ENCODE data around the gene ESPN.

Gene ESPN

DNA sequence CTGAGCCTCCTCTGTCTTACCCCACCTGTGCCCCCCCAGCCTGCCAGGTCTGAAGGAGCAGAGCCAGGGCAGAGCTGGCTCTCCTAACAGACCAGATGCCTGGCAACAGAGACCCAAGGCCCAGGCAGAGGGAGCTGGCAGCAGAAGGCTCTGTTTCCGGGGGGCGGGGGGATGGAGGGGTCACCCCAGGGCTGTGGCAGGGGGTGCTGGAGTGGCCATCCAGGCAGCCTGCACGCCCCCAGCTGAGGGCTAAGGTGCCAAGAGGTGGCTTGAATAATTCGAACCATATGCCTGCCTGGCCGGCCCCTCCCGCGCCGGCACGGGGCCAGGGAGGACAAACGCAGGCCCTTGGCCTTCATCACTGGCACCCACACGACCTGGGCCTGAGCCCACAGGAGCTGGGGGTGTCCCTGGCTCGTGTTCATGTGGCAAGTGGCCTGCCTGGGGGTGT is 82.9 kb downstream of the ESPN start:
- no peak overlapping the region for H3K4me3 ChIP-seq (ENCODE audit: low read depth in 1 of 2, low read length in 2 of 2)
- H3K27ac ChIP-seq (ENCODE audit: low read depth, low read length), result no peak overlapping the region
- no peaks in the 10 kb centered on the region for H3K36me3 ChIP-seq (ENCODE audit: insufficient read depth, low read length)
- peaks cover 0 to 5% of the 10 kb centered on the region in 2 donors for H3K27me3 ChIP-seq (ENCODE audit: control insufficient read depth in 1 of 2, insufficient read depth in 2 of 2, low read length in 2 of 2)
- no peaks in the 10 kb centered on the region for H3K9me3 ChIP-seq (ENCODE audit: low read length)
- H3K9ac ChIP-seq (ENCODE audit: low read length), result no peak overlapping the region
- no peaks in the 10 kb centered on the region for H3K4me1 ChIP-seq (ENCODE audit: insufficient read depth, low read length)

DNA sequence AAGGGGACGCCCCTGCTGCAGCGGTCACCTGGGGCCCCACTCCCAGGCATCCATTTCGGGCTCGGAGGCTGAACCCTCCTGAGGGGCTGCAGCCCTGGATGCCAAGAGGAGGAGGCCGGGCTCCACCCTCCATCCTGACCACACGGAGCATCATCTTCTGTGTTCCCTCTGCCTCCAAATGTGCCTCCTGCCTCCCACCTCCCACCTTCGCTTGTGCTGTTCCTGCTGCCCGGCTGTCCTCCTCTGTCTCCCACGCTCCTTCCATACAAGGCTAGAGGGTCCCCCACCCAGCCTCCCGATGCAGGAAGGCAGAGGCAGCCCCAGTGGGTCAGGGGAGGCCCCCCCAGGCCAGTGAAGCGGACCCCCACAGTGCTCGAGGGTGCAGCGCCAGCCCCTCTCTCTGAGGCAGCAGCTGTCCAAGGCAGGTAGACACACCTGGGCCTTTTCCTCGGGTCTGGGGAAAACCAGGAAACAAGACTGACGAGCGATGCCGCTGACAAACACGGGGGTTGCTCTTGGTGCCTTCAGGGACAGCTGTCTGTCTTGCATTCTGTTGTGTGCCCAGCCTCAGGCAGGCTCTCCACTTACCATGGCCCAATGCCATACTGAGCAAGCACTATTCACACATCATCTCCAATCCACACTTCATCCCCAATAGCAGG is 83.7 kb downstream of the ESPN start:
- Histone ChIP-seq H3K9me3 (ENCODE audit: low read length) (no peaks in the 10 kb centered on the region), H3K9ac (ENCODE audit: low read length) (no peak overlapping the region), H3K4me1 (ENCODE audit: insufficient read depth, low read length) (no peaks in the 10 kb centered on the region), H3K4me3 (ENCODE audit: low read depth in 1 of 2, low read length in 2 of 2) (no peak overlapping the region), H3K27ac (ENCODE audit: low read depth, low read length) (no peak overlapping the region), H3K36me3 (ENCODE audit: insufficient read depth, low read length) (no peaks in the 10 kb centered on the region), H3K27me3 (ENCODE audit: control insufficient read depth in 1 of 2, insufficient read depth in 2 of 2, low read length in 2 of 2) (peaks cover 0 to 5% of the 10 kb centered on the region in 2 donors)

DNA sequence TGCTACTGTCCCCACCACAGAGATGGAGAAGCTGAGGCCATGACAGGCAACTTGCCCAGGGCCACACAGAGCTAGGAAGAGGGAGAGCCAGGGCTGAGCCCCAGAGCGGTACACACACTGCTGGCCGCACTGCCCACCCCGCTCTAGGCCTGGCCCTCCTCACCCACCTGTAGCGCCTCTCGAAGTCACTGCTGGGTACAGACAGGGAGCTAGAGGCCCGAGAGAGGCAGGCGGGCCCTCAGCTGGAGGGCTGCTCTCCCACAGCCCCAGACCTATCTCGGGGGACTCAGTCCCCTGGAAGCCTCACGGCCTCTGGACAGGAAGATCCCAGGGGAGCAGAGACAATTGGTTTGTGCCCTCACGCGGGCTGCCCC is 84.2 kb downstream of the ESPN start:
- H3K9me3 ChIP-seq (ENCODE audit: low read length), result no peaks in the 10 kb centered on the region
- peaks cover 0 to 5% of the 10 kb centered on the region in 2 donors for H3K27me3 ChIP-seq (ENCODE audit: control insufficient read depth in 1 of 2, insufficient read depth in 2 of 2, low read length in 2 of 2)
- no peak overlapping the region for H3K9ac ChIP-seq (ENCODE audit: low read length)
- H3K4me1 ChIP-seq (ENCODE audit: insufficient read depth, low read length), result no peaks in the 10 kb centered on the region
- no peak overlapping the region for H3K4me3 ChIP-seq (ENCODE audit: low read depth in 1 of 2, low read length in 2 of 2)
- no peak overlapping the region for H3K27ac ChIP-seq (ENCODE audit: low read depth, low read length)
- H3K36me3 ChIP-seq (ENCODE audit: insufficient read depth, low read length), result no peaks in the 10 kb centered on the region

DNA sequence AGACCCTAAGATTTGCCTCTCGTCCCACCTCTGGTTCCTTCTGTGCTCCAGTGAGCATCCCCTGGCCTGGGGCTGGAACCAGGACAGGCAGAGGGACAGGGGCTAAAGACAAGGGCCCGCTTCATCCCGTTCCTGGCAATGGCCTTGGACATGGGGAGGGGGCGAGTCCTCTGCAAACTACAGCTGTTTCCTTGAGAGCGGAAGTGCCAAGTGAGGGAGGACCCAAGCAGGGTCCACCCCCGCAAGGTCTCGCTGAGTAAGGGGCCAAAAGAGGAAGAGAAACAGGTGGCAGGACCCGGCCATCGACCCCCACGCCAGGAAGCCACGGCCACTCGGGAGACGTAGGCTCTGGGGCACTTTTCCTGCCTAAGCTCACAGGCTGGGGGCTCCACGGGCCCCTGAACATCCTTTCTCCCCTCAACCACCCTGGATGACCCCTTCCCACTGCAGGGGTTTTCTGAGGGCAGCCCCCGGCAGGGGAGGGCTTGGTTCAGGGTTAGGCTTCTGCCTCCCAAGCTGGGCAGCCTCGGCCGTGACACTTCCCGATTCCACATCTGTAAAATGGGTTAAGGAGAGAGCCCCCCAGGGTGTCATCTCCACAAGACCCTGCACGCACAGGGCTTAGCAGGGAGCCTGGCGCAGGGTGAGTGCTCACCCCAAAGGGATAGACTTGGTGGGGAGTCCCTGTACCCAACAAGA is 84.8 kb downstream of the ESPN start:
- Histone ChIP-seq H3K27ac (ENCODE audit: low read depth, low read length) (no peak overlapping the region), H3K36me3 (ENCODE audit: insufficient read depth, low read length) (no peaks in the 10 kb centered on the region), H3K4me3 (ENCODE audit: low read depth in 1 of 2, low read length in 2 of 2) (no peak overlapping the region), H3K27me3 (ENCODE audit: control insufficient read depth in 1 of 2, insufficient read depth in 2 of 2, low read length in 2 of 2) (peaks cover 0 to 5% of the 10 kb centered on the region in 2 donors), H3K9me3 (ENCODE audit: low read length) (no peaks in the 10 kb centered on the region), H3K4me1 (ENCODE audit: insufficient read depth, low read length) (no peaks in the 10 kb centered on the region), H3K9ac (ENCODE audit: low read length) (no peak overlapping the region)

DNA sequence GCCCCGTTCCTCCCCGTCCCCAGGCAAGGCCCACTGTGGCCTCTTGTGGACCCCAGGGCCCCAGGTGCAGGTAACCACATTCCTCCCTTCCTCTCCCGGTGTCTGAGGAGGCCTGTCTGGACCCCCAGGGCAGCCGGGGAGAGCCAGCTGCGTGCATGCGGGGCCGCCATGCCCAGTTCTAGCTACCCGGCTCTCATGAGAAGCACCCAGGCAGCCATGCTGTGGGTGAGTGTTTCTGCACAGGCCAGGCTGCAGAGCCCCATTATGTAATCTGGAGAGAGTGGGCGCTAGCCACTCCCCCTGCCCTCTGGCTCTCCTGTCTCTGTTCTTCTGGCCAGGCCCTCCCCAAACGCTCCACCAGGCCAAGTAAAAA is 85.3 kb downstream of the ESPN start:
- H3K4me3 ChIP-seq (ENCODE audit: low read depth in 1 of 2, low read length in 2 of 2), result no peak overlapping the region
- H3K9me3 ChIP-seq (ENCODE audit: low read length), result no peaks in the 10 kb centered on the region
- H3K27ac ChIP-seq (ENCODE audit: low read depth, low read length), result no peak overlapping the region
- no peaks in the 10 kb centered on the region for H3K36me3 ChIP-seq (ENCODE audit: insufficient read depth, low read length)
- H3K27me3 ChIP-seq (ENCODE audit: control insufficient read depth in 1 of 2, insufficient read depth in 2 of 2, low read length in 2 of 2), result peaks cover 0 to 5% of the 10 kb centered on the region in 2 donors
- H3K9ac ChIP-seq (ENCODE audit: low read length), result no peak overlapping the region
- H3K4me1 ChIP-seq (ENCODE audit: insufficient read depth, low read length), result no peaks in the 10 kb centered on the region

DNA sequence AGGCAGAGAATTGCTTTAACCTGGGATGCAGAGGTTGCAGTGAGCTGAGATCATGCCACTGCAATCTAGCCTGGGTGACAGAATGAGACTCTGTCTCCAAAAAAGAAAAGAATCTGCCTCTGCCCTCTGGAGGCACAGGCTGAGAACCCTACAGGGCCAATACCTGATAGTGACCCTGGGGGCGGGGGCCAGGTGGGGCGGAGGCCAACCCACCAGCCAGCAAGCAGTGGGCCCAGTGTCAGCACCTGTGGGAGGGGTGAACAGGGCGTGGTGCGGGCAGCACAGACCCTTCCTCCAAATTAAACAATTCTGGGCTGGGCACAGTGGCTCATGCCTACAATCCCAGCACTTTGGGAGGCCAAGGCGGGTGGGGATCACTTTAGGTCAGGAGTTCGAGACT is 85.9 kb downstream of the ESPN start:
- Histone ChIP-seq H3K9me3 (ENCODE audit: low read length) (no peaks in the 10 kb centered on the region), H3K36me3 (ENCODE audit: insufficient read depth, low read length) (no peaks in the 10 kb centered on the region), H3K9ac (ENCODE audit: low read length) (no peak overlapping the region), H3K27me3 (ENCODE audit: control insufficient read depth in 1 of 2, insufficient read depth in 2 of 2, low read length in 2 of 2) (peaks cover 0 to 5% of the 10 kb centered on the region in 2 donors), H3K4me3 (ENCODE audit: low read depth in 1 of 2, low read length in 2 of 2) (no peak overlapping the region), H3K4me1 (ENCODE audit: insufficient read depth, low read length) (no peaks in the 10 kb centered on the region), H3K27ac (ENCODE audit: low read depth, low read length) (no peak overlapping the region)
